ENCODE data around the gene DIRAS1.

DNA sequence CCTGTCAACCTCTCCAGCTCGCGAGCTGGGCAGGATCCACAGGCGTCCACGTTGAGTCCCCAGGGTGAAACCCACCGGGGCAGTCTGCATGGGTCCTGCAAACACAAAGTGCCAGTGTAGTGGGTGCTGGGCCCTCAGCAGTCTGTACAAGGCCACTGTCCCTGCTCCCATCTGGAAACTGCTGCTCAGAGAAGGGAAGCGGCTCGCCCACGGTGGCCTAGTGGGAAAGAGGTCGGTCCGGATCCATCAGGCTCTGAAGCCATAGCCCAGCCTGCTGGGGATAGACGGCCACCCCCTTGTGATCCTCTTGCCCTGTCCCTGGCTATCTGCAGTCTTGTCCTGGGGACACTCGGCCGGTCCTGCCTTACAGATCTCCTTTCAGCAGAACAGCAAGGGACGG, 2.6 kb upstream of the DIRAS1 start:
- no peak for TF ChIP-seq CTCF (IDR thresholded peaks at IDR 0.05; ENCODE audit: low read depth, low read length)
- no peak for TF ChIP-seq EZH2phosphoT487 (IDR thresholded peaks at IDR 0.05; ENCODE audit: low read depth)

All from OCI-LY3 (cell line).